NCI-H345 treated with DMSO at 0.1 percent for 48 hours (cell line): ENCODE measurements around the gene PRAMEF17.
A peak's percentile ranks its signal among the peaks of the same experiment; 100 is the strongest.
"Not testable (repeated sequence)": the region's sequence is repeated elsewhere in the genome, so short reads cannot be mapped to it uniquely, and the experiment has no call there.

ENCODE experiments used
- DNase-seq: peaks from one replicate; lab custom pipeline; 2025; ENCODE audit not compliant: unreplicated experiment; lab: John Stamatoyannopoulos, UW

The PRAMEF17 gene

GRCh38 chr1:13389332-13389731 is at the start of gene PRAMEF17:
Gene PRAMEF17, plus strand, starts transcription at chr1:13389632. Its CDS starts 26 bp downstream, at chr1:13389658.
- not testable (repeated sequence) for DNase-seq

GRCh38 chr1:13342496-13342895 is 46.9 kb upstream of the PRAMEF17 start:
- DNase-seq = not testable (repeated sequence)

GRCh38 chr1:13347034-13347433 is 42.4 kb upstream of the PRAMEF17 start, which contains the start of gene PRAMEF14:
Gene PRAMEF14, minus strand, starts transcription at chr1:13347134. Its CDS starts 1,820 bp downstream, at chr1:13345314.
- not testable (repeated sequence) for DNase-seq

- not testable (repeated sequence) for DNase-seq
Measured at GRCh38 chr1:13353476-13353875, 36.0 kb upstream of the PRAMEF17 start.

- DNase-seq = not testable (repeated sequence)
Measured at GRCh38 chr1:13354475-13354874, 35.0 kb upstream of the PRAMEF17 start.

- peak; percentile 8 for DNase-seq
Measured at GRCh38 chr1:13356774-13357173, 32.7 kb upstream of the PRAMEF17 start.

- DNase-seq = not testable (repeated sequence)
Measured at GRCh38 chr1:13362364-13362763, 27.1 kb upstream of the PRAMEF17 start.

GRCh38 chr1:13364928-13365327 is 24.5 kb upstream of the PRAMEF17 start:
- DNase-seq = not testable (repeated sequence)

GRCh38 chr1:13366536-13366935 is 22.9 kb upstream of the PRAMEF17 start:
- DNase-seq = not testable (repeated sequence)

- not testable (repeated sequence) for DNase-seq
Measured at GRCh38 chr1:13368544-13368943, 20.9 kb upstream of the PRAMEF17 start.

- DNase-seq = not testable (repeated sequence)
Measured at GRCh38 chr1:13378983-13379382, 10.4 kb upstream of the PRAMEF17 start.

- DNase-seq = not testable (repeated sequence)
Measured at GRCh38 chr1:13380380-13380779, 9.1 kb upstream of the PRAMEF17 start.

GRCh38 chr1:13393004-13393403 is 3.6 kb downstream of the PRAMEF17 start:
- DNase-seq = not testable (repeated sequence)

GRCh38 chr1:13394761-13395160 is 5.3 kb downstream of the PRAMEF17 start:
- not testable (repeated sequence) for DNase-seq

- DNase-seq = not testable (repeated sequence)
Measured at GRCh38 chr1:13395311-13395710, 5.9 kb downstream of the PRAMEF17 start.

GRCh38 chr1:13407811-13408210 is 18.4 kb downstream of the PRAMEF17 start:
- DNase-seq = no peak

GRCh38 chr1:13410150-13410549 is 20.7 kb downstream of the PRAMEF17 start, which contains the start of gene PRAMEF20:
Gene PRAMEF20, plus strand, starts transcription at chr1:13410450. Its CDS starts 5,905 bp downstream, at chr1:13416355.
- not testable (repeated sequence) for DNase-seq

- DNase-seq = no peak
Measured at GRCh38 chr1:13430495-13430894, 41.1 kb downstream of the PRAMEF17 start.

GRCh38 chr1:13432251-13432650 is 42.8 kb downstream of the PRAMEF17 start:
- DNase-seq = no peak

GRCh38 chr1:13433694-13434358 is 44.4 kb downstream of the PRAMEF17 start:
- not testable (repeated sequence) for DNase-seq

GRCh38 chr1:13435458-13435857 is 46.0 kb downstream of the PRAMEF17 start:
- DNase-seq = no peak

- not testable (repeated sequence) for DNase-seq
Measured at GRCh38 chr1:13439104-13439783, 49.8 kb downstream of the PRAMEF17 start.
